Astrocyte of the hippocampus (primary cell): ENCODE measurements around the gene ARHGAP44.
A peak's percentile ranks its signal among the peaks of the same experiment; 100 is the strongest.
"Not testable (repeated sequence)": the region's sequence is repeated elsewhere in the genome, so short reads cannot be mapped to it uniquely, and the experiment has no call there.

ENCODE experiments used
- DNase-seq: peaks from one replicate; pipeline ENCODE4 v3.0.0; 2011; ENCODE audit warnings: low read depth, low spot score

The ARHGAP44 gene

GRCh38 chr17:12964162-12964561 is 174.9 kb downstream of the ARHGAP44 start:
- DNase-seq: no peak

DNA sequence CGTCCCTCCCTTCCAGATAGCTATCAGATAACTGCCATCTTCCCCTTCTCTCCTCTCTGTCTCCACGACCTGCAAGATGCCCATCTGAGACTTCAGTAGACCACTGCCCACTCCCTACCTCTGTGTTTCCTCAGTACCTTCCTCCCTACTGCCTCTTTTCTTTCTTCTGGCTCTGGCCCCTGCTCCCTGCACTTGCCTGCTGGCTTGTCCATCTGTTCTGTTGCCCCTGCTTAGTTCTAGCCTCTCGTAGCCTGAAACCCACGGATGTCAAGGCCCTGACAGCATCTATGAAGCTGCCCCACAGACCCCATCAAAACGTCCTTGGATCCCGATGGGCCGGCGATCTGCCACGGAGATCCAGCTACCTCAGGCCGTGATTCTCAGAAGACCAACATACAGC is 175.5 kb downstream of the ARHGAP44 start:
- DNase-seq: no peak

- DNase-seq: no peak
Observed at GRCh38 chr17:12965988-12966387, 176.7 kb downstream of the ARHGAP44 start.

- DNase-seq: no peak
Observed at GRCh38 chr17:12966413-12966812, 177.1 kb downstream of the ARHGAP44 start.

DNA sequence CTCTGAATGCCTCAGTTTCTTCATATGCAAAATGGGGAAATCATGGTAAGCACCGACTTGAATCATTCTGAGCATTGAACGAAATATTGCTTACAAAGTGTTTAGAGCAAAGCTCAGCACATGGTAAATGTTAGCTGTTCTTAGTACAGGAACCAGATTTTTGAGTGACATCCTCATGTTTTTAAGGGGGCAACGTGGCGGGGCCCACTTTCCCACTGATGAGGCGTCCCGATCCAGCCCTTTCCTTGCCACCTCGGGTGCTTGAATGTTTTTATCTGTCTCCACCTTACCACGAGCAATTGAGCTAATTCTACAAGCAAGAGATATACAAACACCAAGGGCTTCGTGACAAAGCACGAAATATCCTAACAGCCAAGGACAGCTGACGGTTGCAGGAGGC is 178.7 kb downstream of the ARHGAP44 start:
- DNase-seq: no peak

GRCh38 chr17:12973496-12974004 is 184.3 kb downstream of the ARHGAP44 start:
- DNase-seq: peak; percentile 34

DNA sequence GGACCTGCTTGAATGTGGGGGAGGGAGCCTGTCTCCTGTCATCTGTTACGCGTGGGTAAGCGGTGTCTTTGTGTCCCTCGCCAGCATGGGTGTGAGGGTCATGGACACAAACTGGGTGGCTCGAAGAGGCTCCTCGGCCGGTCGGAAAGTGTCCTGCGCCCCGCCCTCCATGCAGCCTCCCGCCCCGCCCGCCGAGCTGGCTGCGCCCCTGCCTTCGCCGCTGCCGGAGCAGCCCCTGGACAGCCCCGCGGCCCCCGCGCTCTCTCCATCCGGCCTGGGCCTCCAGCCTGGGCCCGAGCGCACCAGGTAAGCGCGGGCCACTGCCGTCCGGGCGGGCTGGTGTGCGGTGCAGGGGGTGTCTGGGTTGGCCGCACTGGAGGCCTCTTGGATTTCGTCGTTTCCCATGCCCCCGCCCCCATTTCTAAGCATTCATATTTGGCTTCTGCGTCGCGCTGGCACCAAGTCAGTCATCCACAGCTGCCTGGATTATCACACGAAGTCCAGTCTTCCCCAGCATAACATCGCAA is 184.8 kb downstream of the ARHGAP44 start:
- DNase-seq: peak; percentile 37

DNA sequence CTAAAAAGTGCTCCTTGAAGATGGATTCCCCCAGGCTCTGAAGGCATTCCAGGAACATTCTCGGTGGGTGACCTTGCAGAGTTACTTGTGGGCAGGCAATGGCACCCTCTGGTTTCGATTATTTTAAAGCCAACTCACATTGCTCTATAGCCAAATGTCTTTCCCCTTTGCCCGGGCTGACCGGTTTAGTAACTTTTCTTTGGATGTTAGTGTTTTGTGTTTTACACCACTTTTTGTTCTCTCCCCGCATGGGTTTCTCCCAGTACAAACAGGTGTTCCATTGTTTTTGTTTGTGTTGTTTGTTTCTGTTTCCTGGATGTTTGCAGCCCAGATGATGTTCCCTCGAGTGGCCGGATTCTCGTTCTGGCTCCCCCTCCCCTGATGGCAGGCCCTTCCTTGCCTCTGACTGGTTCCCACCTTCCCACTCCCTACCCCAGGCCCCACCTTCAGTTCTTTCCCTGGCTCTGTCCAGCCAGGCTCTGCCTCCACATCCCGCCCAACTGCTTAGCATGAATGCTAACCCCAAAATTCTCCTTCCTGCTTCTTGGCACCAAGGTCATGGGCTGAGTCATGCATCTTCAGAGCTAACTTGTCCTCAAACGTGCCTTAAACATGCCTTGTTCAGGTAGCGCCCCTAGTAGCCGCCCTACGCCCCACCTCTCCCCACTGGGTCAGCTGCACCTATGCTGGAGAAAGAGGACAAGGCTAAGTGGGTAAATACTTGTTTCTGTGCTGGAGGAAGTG is 187.9 kb downstream of the ARHGAP44 start:
- no peak for DNase-seq

GRCh38 chr17:12978787-12979186 is 189.5 kb downstream of the ARHGAP44 start:
- not testable (repeated sequence) for DNase-seq

DNA sequence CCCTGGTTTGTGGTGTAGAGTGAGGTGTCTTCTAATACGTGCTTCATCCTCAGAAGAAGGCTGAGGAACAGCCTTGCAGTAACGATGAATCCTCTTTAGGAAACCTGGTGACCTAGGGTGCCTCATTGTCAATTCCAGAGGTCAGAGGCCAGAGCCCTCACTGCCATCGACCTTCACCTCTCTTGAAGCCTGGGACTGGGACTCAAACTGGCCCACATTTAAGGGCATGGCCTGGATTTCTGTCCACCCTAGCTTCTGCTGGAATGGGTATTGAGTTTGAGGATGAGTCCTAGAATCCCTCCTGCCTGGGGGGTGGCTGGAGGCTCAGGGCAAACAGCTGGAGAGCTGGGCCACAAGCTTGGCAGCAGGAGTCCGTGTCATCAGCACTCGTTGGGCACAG is 189.9 kb downstream of the ARHGAP44 start:
- DNase-seq: no peak

DNA sequence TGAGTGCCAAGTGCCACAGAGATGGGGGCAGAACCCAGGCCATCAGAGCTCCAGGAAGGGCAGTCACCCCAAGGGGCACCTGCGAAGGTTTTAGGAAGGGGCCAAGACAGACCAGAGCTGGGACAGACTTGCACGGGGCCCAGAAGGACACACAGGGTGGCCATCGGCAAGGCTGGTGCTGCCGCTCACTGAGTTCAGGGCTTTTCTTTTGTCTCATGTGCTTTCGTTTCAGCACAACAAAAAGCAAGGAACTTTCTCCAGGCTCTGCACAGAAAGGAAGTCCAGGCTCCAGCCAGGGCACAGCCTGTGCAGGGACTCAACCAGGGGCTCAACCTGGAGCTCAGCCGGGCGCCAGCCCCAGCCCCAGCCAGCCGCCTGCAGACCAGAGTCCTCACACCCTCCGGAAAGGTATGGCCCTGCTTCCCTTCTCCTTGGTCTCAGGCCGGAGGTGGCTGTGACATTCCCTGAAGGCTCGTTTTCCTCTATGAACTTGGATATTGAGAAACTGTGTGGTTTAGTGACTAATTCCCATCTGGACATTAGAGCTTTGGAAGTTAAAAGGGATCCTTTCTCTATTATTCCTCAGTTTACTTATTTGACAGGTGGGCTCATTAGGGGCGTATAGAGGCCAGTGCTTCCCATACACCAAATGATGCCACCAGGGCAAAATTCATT is 190.7 kb downstream of the ARHGAP44 start:
- no peak for DNase-seq

GRCh38 chr17:12982224-12982623 is 192.9 kb downstream of the ARHGAP44 start:
- DNase-seq: no peak

DNA sequence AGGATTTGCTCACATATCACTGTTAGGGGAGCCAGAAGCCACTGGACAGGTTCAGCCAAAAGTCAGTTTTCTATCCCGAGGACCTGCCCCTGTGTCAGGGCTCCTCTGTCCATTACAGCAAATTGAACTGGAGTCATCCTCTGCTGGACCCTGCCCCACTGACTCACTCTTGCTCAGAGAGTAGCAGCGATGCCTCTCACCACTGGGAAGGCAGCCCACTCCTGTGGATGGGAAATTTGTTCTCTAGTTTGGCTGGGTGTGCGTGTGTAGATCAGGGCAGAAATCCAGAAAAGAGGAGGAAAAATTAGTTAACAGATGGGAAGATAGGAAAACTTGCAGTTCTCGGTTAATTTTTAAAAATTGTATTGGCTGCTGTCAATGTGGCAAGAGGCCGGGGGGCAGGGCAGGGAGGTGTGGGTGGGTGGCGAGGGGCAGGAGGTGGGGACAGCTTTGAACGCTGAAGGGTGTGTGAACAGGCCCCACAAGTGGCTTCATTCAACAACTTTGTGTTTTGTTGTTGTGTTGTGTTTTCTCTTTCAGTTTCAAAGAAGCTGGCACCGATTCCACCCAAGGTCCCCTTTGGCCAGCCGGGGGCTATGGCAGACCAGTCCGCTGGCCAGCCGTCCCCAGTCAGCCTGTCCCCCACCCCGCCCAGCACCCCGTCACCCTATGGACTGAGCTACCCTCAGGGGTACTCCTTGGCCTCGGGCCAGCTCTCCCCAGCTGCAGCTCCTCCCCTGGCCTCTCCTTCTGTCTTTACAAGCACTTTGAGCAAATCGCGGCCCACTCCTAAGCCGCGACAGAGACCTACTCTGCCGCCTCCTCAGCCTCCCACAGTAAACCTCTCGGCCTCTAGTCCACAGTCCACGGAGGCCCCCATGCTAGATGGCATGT is 194.9 kb downstream of the ARHGAP44 start:
- DNase-seq: peak; percentile 92

GRCh38 chr17:12985431-12986293 is 196.4 kb downstream of the ARHGAP44 start:
- peak; percentile 68 for DNase-seq

DNA sequence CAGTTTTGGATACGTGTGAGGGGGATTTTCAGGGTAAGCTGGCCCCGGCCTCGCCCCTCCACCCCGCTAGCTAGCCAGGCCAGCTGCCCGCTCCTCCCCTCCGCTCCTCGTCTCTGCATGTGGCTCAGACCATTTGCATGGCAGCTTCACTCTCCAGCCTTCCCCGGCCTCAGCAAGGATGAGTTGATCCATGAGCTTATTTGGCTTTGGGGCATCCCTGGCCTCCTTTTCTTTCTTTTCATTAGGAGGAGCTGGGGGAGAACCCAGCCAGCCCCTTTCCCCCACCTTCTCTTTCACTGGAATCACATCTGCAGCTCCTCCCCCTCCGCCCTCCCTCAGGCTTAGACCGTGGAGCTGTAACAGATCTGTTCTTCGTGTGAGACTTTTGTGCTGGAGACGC is 197.8 kb downstream of the ARHGAP44 start:
- DNase-seq: no peak

GRCh38 chr17:12990041-12990808 is 200.9 kb downstream of the ARHGAP44 start:
- DNase-seq: no peak

DNA sequence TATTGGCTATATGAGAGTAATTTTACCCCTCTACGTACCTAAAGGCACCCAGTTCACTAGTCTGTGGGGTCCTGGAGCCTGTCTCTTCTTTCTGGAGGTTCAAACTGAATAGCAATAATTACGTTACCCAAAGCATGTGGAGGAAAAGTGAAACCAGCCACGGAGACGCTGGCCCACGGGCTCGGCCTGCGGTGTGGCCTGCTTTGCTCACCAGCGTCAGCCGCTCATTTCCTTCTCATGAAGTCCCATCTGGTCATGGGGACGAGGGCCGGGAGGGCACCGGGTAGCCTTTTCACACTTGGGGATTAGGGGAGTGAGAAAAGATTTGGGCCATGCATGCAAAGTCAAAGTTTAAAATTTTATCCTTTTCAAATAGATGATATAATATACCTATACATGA is 201.6 kb downstream of the ARHGAP44 start:
- no peak for DNase-seq

GRCh38 chr17:12992676-12993075 is 203.4 kb downstream of the ARHGAP44 start:
- no peak for DNase-seq

DNA sequence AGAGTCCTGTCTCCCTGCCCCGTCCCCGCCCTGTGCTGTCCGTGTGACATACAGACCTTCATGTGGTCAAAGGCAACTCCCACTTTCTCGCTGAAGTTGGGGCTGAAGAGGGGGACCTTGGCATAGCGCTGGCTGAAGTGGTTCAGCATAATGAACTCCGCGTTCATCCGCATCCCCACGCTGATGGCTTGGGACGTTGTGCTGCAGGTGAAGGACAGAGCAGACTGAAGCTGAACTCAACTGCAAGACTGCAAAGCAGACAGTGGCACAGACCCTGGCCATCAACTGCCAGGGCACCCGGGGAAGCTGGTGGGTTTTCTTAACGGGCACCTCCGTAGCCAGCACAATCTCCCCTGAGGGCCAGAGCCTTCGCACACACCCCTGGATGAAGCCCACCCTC is 204.3 kb downstream of the ARHGAP44 start:
- no peak for DNase-seq
